HL-60/S4 (cell line): ENCODE results near the gene RFC4.

Source experiments
- in situ Hi-C: fragments of 300-500 bp; cut with MboI; formaldehyde crosslinking; loops from 2 replicates; pipeline ENCODE4 v1.14.3; 2022; ENCODE audit warnings: low sequenced_read_pairs

Gene RFC4

GRCh38 chr3:186825294-186825821 lies 19.1 kb upstream of the RFC4 start:
- in situ Hi-C loops, result no loop called here

DNA sequence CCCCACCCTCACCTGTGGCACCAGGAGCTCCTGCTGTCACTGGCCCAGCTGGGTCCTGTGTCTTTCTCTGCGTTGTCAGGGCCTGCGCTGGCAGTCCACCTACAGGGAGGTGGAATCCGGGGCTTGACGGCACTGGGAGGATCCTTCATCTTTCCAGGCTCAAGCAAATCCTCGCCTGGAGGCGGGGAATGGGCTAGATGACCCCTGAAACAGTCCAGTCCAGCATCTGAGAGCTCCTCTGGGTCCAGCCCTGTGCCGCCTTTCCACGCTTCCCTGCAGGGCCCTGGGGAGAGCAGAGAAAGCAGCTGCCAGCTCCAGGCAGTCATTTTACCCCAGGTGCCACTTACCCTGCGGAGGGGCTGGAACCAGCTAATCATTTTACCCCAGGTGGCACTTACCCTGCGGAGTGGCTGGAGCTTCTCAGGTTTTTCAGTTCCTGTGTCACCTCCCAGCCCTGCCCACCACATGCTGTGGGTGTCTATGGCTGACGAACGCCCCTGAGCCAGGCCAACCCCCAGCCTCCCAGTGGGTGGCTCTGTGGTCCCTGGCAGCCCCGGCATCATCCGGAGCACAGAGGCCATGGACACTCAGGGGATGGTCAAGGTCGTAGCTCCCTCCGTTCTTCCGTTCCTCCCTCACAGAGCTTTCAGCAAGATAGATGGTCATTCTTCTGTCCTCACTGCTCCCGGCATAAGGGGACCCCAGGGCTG lies 18.3 kb upstream of the RFC4 start:
- in situ Hi-C loops, result loop anchor here (25.0 kb wide), 3 partner anchors 212 to 837 kb away; partner anchors contain the start of gene AHSG

GRCh38 chr3:186823386-186823785 lies 17.1 kb upstream of the RFC4 start:
- in situ Hi-C loops, result loop anchor here (25.0 kb wide), 3 partner anchors 211 to 836 kb away; partner anchors contain the start of gene AHSG

DNA sequence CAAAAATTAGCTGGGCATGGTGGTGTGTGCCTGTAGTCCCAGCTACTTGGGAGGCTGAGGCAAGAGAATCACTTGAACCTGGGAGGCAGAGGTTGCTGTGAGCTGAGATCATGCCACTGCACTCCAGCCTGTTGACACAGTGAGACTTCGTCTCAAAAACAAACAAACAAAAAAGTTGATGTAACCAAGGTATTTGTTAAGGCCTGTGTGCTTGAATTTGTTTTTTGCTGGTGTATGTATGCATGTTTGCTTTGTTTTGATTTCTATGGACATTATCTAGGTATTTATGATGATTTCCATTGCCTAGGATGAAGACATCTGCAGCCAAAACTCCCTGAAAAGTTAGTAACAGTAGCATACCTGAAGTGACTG lies 16.1 kb upstream of the RFC4 start:
- in situ Hi-C loops, result loop anchor here (25.0 kb wide), 3 partner anchors 210 to 835 kb away; partner anchors contain the start of gene AHSG

- in situ Hi-C loops, result loop anchor here (25.0 kb wide), 3 partner anchors 209 to 834 kb away; partner anchors contain the start of gene AHSG
Observed at GRCh38 chr3:186821429-186822387, 15.4 kb upstream of the RFC4 start.

GRCh38 chr3:186818956-186819355 lies 12.7 kb upstream of the RFC4 start:
- in situ Hi-C loops, result loop anchor here (25.0 kb wide), 3 partner anchors 207 to 832 kb away; partner anchors contain the start of gene AHSG

DNA sequence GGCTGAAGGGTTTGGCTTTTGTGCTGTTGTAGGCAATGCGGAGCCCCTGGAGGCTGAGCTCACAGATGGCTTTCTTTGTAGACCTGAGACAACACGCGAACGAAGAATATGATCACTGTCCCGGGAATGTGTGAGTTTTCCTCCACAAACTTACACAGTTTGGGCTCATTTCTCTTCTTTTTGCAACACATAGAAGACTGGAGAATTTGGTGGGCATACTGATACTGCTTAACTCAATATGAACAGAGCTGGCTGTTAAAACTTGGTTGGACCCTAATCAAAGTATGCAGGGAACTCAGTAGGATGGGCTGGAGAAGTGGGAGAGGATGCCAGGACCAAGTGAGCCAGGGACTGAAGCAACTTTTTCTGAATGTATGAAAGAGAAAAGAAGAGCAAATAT lies 12.2 kb upstream of the RFC4 start:
- in situ Hi-C loops, result loop anchor here (25.0 kb wide), 3 partner anchors 206 to 831 kb away; partner anchors contain the start of gene AHSG

DNA sequence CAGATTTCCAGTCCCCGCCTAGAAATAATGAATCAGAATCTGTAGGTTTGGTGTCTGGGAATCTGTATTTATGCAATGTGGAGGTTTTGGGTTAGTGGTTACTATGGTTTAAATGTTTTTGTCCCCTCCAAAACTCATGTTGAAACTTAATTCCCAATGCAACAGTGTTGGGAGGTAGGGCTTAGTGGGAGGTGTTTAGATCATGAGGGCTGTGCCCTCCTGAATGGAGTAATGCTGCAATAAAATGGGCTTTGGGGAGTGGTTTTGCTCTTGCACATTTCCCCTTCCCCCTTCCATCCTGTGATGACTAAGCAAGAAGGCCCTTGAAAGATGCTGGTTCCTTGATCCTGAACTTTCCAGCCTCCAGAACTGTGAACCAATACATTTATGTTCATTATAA lies 9.2 kb upstream of the RFC4 start:
- in situ Hi-C loops, result loop anchor here (25.0 kb wide), 3 partner anchors 203 to 828 kb away; partner anchors contain the start of gene AHSG

DNA sequence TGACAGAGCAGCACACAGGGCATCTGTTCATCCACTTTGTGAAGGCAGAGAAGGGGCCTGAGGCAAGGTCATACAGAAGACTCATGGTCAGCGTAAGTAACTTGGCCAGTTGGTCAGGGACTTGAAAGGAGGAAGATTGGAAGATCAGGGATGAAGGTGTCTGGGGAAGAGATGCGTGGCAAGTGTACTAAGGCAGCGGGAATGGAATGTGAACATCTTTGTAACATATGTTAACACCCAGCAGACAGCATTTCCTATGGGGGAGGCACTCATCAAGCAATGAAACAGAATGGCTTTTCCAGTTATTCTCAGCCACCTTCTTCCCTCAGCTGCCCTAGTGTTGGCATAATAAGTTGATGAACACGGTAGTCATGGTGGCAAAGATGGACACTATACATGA lies 7.8 kb upstream of the RFC4 start:
- in situ Hi-C loops, result loop anchor here (25.0 kb wide), 3 partner anchors 202 to 827 kb away; partner anchors contain the start of gene AHSG

DNA sequence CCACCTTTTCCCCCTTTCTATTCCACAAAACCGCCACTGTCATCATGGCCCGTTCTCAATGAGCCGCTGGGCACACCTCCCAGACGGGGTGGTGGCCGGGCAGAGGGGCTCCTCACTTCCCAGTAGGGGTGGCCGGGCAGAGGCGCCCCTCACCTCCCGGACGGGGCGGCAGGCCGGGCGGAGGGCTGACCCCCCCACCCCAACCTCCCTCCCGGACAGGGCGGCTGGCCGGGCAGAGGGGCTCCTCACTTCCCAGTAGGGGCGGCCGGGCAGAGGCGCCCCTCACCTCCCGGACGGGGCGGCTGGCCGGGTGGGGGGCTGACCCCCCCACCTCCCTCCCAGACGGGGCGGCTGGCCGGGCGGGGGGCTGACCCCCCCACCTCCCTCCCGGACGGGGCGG lies 5.0 kb upstream of the RFC4 start:
- in situ Hi-C loops, result loop anchor here (25.0 kb wide), 3 partner anchors 199 to 824 kb away; partner anchors contain the start of gene AHSG

- in situ Hi-C loops, result loop anchor here (25.0 kb wide), 3 partner anchors 198 to 823 kb away; partner anchors contain the start of gene AHSG
Observed at GRCh38 chr3:186810336-186810996, 4.2 kb upstream of the RFC4 start.

DNA sequence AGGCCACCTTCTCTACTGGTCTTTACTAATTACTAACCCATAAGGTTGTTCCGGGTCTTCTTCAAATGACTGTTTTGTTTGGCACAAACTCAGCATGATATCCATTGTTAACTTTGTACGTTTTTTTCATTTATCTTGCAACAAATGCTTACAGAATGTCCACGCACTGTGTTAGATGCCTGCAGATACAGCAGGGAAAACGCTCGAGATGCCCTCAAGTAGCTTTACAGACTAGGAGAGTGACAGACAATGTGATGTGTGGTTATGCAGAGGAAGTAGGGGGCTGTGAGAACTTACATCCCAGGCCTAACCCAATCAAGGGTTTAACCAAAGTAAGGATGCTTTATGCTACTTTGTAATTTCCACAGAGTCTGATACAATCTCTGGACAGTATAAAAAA lies 949 bp upstream of the RFC4 start:
- in situ Hi-C loops, result loop anchor here (25.0 kb wide), 3 partner anchors 195 to 820 kb away; partner anchors contain the start of gene AHSG

DNA sequence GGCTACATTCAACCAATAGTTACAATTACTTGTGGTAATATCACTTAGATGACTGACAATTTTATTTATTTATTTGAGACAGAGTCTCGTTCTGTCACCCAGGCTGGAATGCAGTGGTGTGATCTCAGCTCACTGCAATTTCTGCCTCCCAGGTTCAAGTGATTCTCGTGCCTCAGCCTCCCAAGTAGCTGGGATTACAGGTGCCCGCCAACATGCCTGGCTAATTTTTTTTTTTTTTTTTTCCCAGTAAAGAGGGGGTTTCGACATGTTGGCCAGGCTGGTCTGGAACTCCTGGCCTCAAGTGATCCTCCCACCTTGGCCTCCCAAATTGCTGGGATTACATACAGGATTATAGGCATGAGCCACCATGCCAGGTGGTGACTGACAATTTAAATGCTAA lies 2.8 kb downstream of the RFC4 start:
- in situ Hi-C loops, result loop anchor here (25.0 kb wide), 3 partner anchors 191 to 816 kb away; partner anchors contain the start of gene AHSG

GRCh38 chr3:186802701-186803100 lies 3.6 kb downstream of the RFC4 start:
- in situ Hi-C loops, result loop anchor here (25.0 kb wide), 3 partner anchors 190 to 815 kb away; partner anchors contain the start of gene AHSG

DNA sequence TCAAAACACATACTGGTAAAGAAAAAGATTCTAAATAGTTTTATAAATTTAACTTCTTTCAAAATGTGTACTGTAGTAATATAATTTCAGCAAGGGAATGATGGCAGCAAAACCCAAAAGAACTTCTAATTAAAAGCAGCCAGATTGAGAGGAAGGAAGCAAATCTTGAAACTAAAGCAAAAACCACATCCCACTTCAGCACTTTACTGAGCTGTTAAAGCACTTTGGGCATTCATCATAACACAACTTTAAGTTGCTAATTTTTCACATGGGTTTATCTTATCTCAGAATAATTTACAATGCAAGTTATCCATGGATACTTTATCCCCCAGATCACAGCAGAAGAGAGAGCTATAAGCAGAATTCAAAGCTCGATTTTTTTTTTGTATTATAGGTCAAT lies 6.0 kb downstream of the RFC4 start:
- in situ Hi-C loops, result loop anchor here (25.0 kb wide), 3 partner anchors 188 to 813 kb away; partner anchors contain the start of gene AHSG

DNA sequence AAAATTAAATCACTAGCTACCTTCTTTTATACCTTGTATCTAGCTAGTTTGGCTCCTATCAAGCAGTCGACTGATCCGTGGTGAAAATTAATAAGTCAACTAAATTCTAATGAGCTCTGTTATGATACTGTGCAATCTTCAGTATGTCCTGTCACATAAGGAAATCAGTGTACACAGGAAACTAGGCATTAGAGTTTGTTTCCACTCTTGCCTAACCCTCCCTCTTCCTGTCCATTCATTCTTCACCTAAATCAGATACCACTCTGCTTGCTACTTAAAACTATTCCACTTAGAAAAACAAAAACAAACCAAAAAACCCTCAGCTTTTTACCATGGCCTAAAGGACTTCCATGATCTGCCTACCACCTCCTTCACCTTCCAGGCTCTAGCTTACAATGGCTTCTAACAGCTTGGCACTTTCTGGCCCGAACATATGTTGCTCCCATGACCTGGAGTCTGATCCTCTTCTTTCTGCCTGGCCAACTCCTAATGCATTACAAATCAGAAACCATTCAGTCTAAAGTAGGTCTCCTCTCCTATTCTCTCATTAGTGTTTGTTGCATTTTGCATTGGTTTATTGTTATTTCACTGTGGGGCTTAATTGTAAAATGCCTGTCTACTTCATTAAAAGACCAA lies 7.9 kb downstream of the RFC4 start:
- in situ Hi-C loops, result no loop called here

DNA sequence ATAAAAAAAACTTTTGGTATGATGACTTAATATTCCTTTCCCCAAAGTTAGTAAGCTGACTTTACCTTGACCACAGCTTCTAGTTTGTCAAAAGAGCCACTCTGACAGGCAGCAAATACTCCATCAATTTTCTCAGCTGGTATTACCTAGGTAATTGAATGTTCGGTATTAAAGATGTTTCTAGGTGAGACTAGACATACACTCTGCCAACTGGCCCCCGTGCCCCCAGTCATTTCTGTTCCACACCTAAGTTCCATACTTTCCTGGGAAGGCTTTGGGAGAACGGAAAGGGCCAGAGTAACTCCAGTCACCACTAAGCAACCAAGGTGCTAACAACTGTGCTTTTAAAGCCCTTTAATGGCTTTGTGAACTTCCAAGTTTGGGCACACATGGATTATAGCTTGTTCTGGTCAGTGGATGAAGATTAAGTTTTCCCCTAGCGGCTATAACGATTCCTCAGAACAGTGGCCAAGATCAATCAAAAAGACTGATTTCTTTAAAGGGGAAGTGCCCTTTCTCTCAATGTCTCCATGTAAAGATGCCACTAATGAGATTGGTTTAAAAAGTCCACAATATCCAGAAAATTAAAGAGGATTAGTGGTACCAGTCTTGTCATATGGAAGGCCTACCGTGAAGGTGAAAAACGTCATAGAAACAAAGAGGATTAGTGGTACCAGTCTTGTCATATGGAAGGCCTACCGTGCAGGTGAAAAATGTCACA lies 15.9 kb downstream of the RFC4 start:
- in situ Hi-C loops, result no loop called here

DNA sequence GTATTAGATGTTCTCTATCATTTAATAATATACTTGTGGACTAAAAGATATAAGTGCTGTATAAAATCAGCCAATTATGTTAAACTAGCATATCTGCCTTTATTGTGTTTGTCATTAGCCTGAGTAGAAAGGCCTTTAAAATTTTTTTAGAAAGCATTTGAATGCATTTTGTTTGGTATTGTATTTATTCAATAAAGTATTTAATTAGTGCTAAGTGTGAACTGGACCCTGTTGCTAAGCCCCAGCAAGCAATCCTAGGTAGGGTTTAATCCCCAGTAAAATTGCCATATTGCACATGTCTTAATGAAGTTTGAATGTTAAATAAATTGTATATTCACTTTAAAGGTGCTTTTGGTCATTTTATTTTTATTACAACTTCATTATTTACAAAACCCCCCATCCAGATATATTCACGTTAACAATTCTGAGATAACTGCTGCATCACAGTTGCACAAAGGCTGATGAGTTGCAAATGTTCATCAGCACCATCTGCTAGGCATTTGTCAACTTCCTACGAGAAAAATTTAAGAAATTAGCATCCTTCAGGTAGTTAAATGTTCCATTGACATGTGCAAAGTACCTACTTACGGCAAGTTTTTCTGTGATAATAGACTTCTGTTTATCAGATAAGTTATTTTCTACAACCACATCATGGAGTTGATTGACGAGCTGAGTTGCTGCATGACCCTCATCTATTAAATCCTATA lies 16.6 kb downstream of the RFC4 start:
- in situ Hi-C loops, result no loop called here
